GM21526 (cell line): ENCODE data around the gene CBS.
"Not testable (repeated sequence)": the region's sequence is repeated elsewhere in the genome, so short reads cannot be mapped to it uniquely, and the experiment has no call there.

Experiments used
- ATAC-seq: cut with Tn5 transposase; IDR thresholded peaks from one replicate; pipeline ENCODE4 v1.9.1; 2021; ENCODE audit warnings: moderate library complexity; ENCODE audit not compliant: unreplicated experiment, low FRiP score

CBS gene

DNA sequence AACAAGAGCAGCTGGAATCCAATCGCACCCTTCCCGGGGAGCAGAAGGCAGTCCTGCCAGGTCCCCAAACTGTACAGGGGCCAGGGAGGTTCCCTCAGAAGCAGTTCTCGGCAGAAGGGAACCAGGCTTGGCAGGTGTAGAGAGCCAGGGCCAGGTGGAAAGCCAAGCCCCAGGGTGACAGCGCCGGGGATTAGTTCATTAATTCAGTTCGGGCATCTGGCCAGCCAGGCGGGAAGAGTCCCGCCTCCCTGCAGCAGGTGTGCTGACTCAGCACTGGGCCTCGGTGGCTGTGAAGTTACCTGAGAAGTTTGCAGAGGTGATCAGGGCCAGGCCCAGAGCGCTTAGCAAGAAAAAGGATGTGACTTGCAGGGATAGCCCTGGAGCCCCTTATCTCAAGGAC lies 6.0 kb downstream of the CBS start:
- not testable (repeated sequence) for ATAC-seq

GRCh38 chr21:43068065-43068464 lies 7.6 kb downstream of the CBS start:
- ATAC-seq: not testable (repeated sequence)

- ATAC-seq: not testable (repeated sequence)
These were observed 8.9 kb downstream of the CBS start for GRCh38 chr21:43066690-43067089.

GRCh38 chr21:43065991-43066390 lies 9.6 kb downstream of the CBS start:
- not testable (repeated sequence) for ATAC-seq

- not testable (repeated sequence) for ATAC-seq
These were observed 11.2 kb downstream of the CBS start for GRCh38 chr21:43064265-43064917.

DNA sequence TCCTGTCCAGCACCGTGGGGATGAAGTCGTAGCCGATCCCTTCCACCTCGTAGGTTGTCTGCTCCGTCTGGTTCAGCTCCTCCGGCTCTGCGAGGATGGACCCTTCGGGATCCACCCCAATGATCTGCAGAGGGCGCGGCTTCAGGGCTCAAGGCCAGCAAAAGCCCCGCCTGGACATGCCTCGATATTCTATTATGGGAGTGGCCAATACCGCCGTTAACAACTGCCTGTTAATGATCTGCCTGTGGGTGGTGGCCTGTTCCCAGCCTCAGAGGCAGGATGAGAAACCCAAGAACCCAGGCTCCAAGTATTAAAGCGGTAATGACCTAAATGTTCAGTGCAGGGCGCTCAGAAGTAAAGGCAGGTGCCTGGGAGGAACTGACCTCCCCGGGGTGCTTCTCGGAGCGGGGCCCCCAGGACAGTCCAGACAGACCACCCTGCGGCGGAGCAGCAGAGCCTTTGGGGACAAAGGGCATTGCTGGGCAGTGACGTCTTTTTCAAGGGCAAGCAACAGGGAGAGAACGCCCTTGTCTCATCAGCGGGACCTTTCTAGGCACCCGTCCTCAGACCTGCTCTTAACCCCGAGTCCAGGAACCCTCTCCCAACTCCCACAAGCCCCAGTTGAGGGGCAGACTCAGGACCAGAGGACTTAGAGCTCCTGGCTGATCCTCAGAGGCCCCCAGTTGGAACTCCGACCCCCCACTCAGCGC lies 12.5 kb downstream of the CBS start:
- ATAC-seq: not testable (repeated sequence)

- not testable (repeated sequence) for ATAC-seq
These were observed 22.5 kb downstream of the CBS start for GRCh38 chr21:43053112-43053511.

GRCh38 chr21:43045876-43046821 lies 29.5 kb downstream of the CBS start:
- ATAC-seq: not testable (repeated sequence)

DNA sequence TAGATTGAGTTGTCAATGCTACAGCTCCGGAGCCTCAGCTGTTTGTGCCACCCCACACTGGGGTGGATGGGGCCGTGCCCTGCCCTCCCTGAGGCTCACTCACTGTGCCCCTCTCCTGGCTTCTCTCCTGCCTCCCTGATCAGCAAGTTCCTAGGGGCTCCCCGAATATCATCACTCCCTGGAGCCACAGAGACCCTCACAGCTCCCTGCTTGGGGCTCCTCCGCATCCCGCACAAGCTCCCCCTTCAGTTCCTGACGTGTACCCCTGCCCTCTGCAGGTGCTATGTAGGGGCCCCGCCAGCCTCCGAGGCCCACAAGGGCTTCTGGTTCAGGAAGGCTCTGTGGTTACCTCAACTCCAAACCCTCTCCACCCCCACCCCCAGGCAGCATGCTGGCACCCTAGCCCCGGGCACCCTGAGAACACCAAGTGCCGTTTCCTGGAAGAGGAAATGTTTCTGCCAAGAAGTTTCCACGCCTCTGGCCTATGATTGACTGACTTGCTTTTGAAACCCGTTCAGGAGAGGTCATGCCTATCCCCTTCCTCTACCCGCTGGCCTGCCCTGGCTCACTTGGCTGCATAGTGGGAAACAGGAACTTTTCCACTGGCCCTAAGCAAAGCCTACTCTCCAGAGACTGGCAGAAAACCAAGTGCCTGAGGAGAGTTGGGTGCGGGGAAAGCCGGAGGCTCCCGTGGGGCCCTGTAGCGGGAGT lies 30.3 kb downstream of the CBS start:
- not testable (repeated sequence) for ATAC-seq

- ATAC-seq: not testable (repeated sequence)
These were observed 31.1 kb downstream of the CBS start for GRCh38 chr21:43044547-43044946.

DNA sequence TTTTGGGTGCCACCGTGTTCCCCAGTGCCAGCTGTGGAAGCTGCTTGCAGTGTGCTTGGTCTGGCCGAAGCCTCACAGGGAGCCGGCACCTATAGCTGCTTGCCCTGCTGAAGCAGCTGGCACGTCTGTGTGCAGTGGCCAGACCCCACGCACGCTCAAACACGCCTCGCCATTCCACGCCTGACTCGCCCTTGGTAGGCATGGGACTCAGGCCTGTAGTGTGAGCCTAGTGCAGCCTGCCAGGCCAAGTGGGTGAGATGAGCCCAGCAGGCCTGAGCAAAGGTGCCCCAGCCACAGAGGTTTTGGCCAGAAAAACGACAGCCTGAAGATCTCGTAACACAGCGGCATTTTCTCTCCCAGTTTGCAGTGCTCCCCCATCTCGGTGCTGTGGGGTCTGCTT lies 32.3 kb downstream of the CBS start:
- not testable (repeated sequence) for ATAC-seq

GRCh38 chr21:43042169-43042568 lies 33.5 kb downstream of the CBS start:
- not testable (repeated sequence) for ATAC-seq

DNA sequence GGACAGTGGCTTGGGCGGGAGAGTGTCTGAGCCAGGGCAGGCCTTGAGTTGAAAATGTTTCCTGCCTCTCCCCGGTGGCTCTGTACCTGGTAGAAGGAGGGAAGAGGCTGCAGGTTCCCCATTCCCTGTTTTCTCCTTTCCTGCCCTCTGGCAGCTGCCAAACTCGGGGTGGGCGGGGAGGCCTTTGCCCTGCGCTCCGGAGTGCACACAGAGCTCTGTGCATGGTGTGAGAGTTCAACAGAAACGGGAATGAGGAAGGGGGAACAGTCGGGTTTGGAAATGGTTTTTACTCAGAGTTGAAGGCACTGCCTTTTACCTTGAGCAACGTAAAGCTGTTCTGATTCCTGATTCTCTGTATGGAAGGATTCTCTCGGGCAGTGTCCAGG lies 37.0 kb downstream of the CBS start:
- ATAC-seq: not testable (repeated sequence)

DNA sequence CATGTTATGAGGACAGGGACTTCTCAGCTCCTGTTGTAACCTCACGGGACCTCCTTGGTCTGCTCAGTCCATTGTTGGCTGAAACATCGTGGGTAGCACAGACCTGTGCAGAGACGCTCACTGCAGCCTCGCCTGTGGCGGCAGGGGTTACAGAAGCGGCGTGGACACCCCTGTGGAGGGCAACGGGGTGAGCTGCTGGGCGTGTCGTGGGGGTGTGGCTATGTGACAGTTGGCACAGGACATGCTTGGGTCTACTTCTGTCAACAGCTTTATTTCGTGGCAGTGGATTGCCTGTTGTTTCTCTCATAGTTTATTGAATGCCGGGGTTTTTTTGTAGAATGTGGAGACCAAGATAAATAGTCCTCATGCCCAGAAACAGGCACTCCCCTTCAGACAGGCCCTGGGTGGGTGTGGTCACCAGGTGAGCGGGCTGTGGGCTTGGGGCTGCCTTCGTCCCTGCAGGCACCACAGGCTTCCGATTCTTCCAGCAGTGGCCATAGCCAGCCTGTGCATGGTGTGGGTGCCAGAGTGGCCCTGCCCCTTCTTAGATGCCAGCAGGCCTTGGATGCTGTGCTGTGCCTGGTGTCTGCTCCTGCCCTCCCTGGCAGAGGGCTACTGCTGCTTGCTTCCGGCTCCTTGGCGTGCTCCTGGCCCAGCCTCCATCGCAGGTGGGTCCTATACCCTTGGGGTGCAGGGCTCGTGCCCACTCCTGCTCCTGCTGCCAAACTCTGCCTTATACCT lies 37.5 kb downstream of the CBS start:
- not testable (repeated sequence) for ATAC-seq

DNA sequence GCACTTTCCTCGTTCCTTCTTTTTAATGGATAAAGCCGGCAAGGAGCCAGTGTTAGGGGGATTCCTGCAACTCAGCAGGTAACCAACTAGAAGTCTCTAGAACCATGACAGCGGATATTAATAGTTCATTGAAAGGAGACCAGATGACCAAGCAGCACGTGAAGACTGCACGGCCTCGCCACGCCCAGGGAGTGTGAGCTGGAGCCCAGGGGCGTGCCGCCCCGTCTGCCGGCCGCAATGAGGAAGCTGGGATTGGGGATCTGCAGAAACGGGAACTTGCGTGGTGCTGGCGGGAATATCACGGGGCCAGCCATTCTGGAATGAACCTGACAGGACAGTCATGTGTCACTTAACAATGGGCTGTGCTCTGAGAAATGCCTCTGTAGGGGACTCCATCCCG lies 38.7 kb downstream of the CBS start:
- not testable (repeated sequence) for ATAC-seq

DNA sequence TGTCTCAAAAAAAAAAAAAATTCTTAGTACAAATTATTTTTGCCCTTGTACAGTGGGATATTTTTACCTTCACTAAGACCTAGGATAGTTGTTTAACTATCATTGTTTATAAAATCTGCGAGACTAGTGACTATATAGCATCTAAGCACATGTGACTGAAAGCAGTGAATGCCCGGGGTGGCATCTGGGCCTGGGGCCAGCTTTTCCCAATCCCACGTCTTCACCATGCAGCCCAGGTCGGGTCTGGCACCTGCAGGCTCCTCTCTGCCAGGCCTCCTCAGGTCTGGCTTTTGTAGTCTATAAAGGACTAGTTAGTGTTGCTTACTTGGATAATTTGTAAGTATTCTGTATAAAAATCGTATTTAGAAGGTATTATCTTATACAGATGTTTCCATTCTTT lies 40.8 kb downstream of the CBS start:
- no peak for ATAC-seq

DNA sequence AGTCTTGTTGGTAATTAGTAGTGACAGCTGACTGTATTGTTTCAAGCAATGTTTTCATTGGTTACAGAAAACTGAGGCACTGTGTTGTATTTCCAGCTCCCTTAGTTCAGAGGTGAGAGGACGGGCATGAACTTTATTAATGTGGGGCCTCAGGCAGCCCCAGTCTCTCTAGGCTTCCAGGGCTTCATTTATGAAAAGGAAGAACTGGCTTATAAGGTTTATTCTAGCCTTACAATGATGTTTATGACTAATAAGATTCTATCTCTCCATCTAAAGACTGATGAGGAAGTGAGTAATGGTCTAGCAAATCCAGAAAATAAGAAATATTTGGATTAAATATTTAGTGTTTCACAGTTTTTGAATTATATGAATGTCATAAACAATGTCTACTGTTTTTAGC lies 41.5 kb downstream of the CBS start:
- no peak for ATAC-seq

- no peak for ATAC-seq
These were observed 44.5 kb downstream of the CBS start for GRCh38 chr21:43031121-43031619.

DNA sequence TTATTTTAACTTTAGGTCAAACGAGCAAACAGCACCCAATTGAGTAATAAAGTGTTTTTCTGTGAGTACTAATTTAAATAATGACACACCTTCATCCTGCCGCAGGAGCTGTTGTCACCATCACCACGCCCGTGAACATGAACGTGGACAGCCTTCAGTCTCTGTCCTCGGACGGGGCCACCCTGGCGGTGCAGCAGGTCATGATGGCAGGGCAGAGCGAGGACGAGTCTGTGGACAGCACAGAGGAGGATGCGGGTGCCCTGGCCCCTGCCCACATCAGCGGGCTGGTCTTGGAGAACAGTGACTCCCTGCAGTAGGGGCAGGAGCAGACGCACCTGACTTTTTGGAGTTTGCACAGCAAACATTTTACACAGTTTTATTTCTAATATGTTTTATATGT lies 45.9 kb downstream of the CBS start:
- ATAC-seq: no peak
